MCF 10A (cell line): Measurements from ENCODE around the gene CACUL1. TPM values are rescaled to one million over a fixed set of nuclear protein-coding genes. Genes with fewer than 3 reads are reported as not detected.
A peak's percentile ranks its signal among the peaks of the same experiment; 100 is the strongest.

Experiments used
- BruUV-seq: library from RNA; stranded (reverse); fragments of 400-500 nt; replicated peaks from 2 replicates; lab custom pipeline; 2021; lab: Mats Ljungman, UMichigan
- CTCF ChIA-PET: fragments of 300-600 bp; sonication (Branson Sonifier 250); formaldehyde crosslinking; extraction: SDS; loops from one replicate; lab custom pipeline; 2021; ENCODE audit warnings: antibody characterized with exemption, inconsistent platforms; lab: Yijun Ruan, JAX
- POLR2A ChIA-PET: fragments of 300-600, 350-650 bp; sonication (Branson Sonifier 250); formaldehyde crosslinking; extraction: SDS; loops from one replicate; lab custom pipeline; 2020; ENCODE audit warnings: antibody characterized with exemption, inconsistent platforms; lab: Yijun Ruan, JAX
- DNase-seq: peaks from one replicate; pipeline ENCODE4 v3.0.0-alpha.2; 2018; ENCODE audit not compliant: unreplicated experiment
- H3K27ac Mint-ChIP-seq: one replicate; pipeline ENCODE4 v1.8.0; 2022; ENCODE audit warnings: mild to moderate bottlenecking, low read depth, mixed read lengths; ENCODE audit not compliant: unreplicated experiment
- H3K27me3 Mint-ChIP-seq: one replicate; pipeline ENCODE4 v1.8.0; 2022; ENCODE audit warnings: mixed read lengths; ENCODE audit not compliant: insufficient read depth, unreplicated experiment
- H3K36me3 Mint-ChIP-seq: one replicate; pipeline ENCODE4 v1.8.0; 2022; ENCODE audit warnings: mild to moderate bottlenecking, moderate library complexity, mixed read lengths; ENCODE audit not compliant: insufficient read depth, unreplicated experiment
- H3K4me1 Mint-ChIP-seq: one replicate; pipeline ENCODE4 v1.8.0; 2022; ENCODE audit warnings: mixed read lengths; ENCODE audit not compliant: insufficient read depth, unreplicated experiment
- H3K4me3 Mint-ChIP-seq: one replicate; pipeline ENCODE4 v1.8.0; 2022; ENCODE audit warnings: mild to moderate bottlenecking, moderate library complexity, mixed read lengths; ENCODE audit not compliant: unreplicated experiment
- H3K9me3 Mint-ChIP-seq: one replicate; pipeline ENCODE4 v1.8.0; 2022; ENCODE audit warnings: mixed read lengths; ENCODE audit not compliant: unreplicated experiment
- CTCF ChIP-seq: fragments of 200-600 bp; IDR thresholded peaks from one replicate; pipeline ENCODE4 v1.8.0; 2022; ENCODE audit warnings: antibody characterized with exemption, mild to moderate bottlenecking; ENCODE audit not compliant: unreplicated experiment
- intact Hi-C: fragments of 100-400 bp; cut with micrococcal nuclease; formaldehyde crosslinking; loops from 2 replicates; pipeline ENCODE4 v1.14.1; 2022
- total RNA-seq: library from RNA; stranded (reverse); gene quantifications from 2 replicates; pipeline ENCODE4 v1.2.3, GENCODE V29; 2022

The CACUL1 gene
- total RNA-seq, 1 experiment from 2014 or later = 45.9 TPM

GRCh38 chr10:118793545-118793944 is 38.8 kb upstream of the CACUL1 start:
- no peak for TF ChIP-seq CTCF
- Mint-ChIP-seq H3K9me3 (no peaks in the 10 kb centered on the region), H3K4me3 (peak overlapping the region; percentile 28), H3K36me3 (peaks cover 4% of the 10 kb centered on the region), H3K27ac (peak overlapping the region; percentile 90), H3K27me3 (no peaks in the 10 kb centered on the region), H3K4me1 (peaks cover 20% of the 10 kb centered on the region)
- intact Hi-C loops = no loop called here
- BruUV-seq = no TSS peak
- DNase-seq = peak; percentile 90
- POLR2A ChIA-PET = interaction anchor here (0.7 to 3.3 kb wide), 6 partner anchors 39 to 79 kb away, joined by 3 to 39 read pairs (median 4); partner anchors contain the start of gene CACUL1
- CTCF ChIA-PET = interaction anchor here (1.1 kb wide), 1 partner anchor 74 kb away, joined by 3 read pairs; no protein-coding TSS in a partner anchor

- Mint-ChIP-seq H3K36me3 (peaks cover 4% of the 10 kb centered on the region), H3K27ac (peak overlapping the region; percentile 6), H3K9me3 (no peaks in the 10 kb centered on the region), H3K4me1 (peaks cover 12% of the 10 kb centered on the region), H3K4me3 (no peak overlapping the region), H3K27me3 (no peaks in the 10 kb centered on the region)
- intact Hi-C loops = no loop called here
- TF ChIP-seq CTCF = no peak
- BruUV-seq = no TSS peak
- POLR2A ChIA-PET = interaction anchor here (0.7 to 3.3 kb wide), 5 partner anchors 11 to 209 kb away, joined by 3 to 39 read pairs (median 4); partner anchors contain the start of gene CACUL1
- CTCF ChIA-PET = interaction anchor here (0.6 to 0.9 kb wide), 2 partner anchors 14 to 215 kb away, joined by 3 read pairs; no protein-coding TSS in a partner anchor
- DNase-seq = peak; percentile 60
Observed at GRCh38 chr10:118792526-118792925, 37.8 kb upstream of the CACUL1 start.

- CTCF ChIA-PET = interaction anchor here (1.4 kb wide), 1 partner anchor 222 kb away, joined by 3 read pairs; no protein-coding TSS in a partner anchor
- intact Hi-C loops = no loop called here
- H3K27ac Mint-ChIP-seq = no peak overlapping the region
Observed at GRCh38 chr10:118790058-118790457, 35.3 kb upstream of the CACUL1 start.

More at GRCh38 chr10:118790058-118790457, 35.3 kb upstream of the CACUL1 start:
- BruUV-seq = no TSS peak
- no peak for DNase-seq
- no peak for TF ChIP-seq CTCF
- Mint-ChIP-seq H3K27me3 (no peaks in the 10 kb centered on the region), H3K4me1 (peaks cover 12% of the 10 kb centered on the region), H3K4me3 (no peak overlapping the region), H3K36me3 (no peaks in the 10 kb centered on the region), H3K9me3 (no peaks in the 10 kb centered on the region)
- POLR2A ChIA-PET = interaction anchor here (1.0 to 2.9 kb wide), 3 partner anchors 8 to 21 kb away, joined by 3 to 9 read pairs (median 3); no protein-coding TSS in a partner anchor
